GM19467 (cell line): ENCODE results near the gene ADAMTS7.
"Not testable (repeated sequence)": the region's sequence is repeated elsewhere in the genome, so short reads cannot be mapped to it uniquely, and the experiment has no call there.

ENCODE experiments used
- ATAC-seq: cut with Tn5 transposase; IDR thresholded peaks from one replicate; pipeline ENCODE4 v1.9.1; 2021; ENCODE audit warnings: mild to moderate bottlenecking, moderate library complexity; ENCODE audit not compliant: unreplicated experiment

ADAMTS7 gene

DNA sequence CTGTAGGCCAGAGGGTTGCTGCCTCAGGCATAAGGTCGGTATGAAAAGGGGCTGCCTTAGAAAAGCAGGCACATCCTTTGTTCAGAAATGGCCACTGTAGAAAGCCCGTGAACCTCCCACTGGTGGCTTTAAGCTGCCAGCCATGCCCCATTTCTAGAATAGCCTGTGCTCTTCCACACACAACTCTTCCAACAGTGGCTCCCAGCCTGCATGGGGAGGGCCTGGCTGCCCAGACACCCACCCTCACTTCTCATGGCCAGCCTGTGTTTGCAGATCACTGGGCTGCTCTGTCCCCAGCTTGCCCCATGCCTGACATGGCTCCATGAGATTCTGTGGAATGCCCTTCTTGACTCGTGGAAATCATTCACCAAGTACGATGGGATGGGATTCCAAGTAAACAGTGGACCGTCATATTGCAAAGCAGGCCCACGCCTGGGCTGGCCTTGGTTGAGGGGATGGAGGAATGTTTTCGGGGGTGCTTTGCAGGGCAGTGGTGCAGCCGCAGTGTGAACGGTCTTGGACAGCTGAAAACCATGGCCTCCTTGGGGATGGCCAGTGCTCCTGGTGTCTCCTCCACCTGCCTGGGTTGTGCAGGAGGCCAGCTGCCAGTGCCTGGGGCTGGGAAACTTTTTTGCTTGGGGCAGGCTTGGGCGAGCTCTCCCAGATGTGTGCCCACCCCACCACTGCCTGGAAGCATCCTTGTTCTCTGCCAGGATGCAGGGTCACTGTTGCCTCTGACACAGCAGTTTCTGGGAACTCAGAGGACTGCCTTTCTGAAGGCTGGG lies 57.3 kb downstream of the ADAMTS7 start:
- ATAC-seq = not testable (repeated sequence)

DNA sequence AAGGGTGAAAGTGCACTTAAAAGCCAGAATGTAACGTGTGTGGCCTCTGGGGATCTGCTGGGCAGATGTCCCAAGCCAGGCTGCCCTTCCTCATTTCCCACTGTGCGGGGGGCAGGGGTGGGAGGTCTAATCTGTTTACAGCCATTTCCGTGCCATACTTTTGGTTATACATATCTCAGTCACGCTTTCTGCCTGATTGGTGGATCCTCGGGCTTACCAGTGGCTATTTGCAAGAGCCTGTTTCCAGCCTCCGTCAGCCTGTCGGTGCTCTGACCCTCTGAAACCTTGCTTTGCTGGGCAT lies 58.0 kb downstream of the ADAMTS7 start:
- not testable (repeated sequence) for ATAC-seq

DNA sequence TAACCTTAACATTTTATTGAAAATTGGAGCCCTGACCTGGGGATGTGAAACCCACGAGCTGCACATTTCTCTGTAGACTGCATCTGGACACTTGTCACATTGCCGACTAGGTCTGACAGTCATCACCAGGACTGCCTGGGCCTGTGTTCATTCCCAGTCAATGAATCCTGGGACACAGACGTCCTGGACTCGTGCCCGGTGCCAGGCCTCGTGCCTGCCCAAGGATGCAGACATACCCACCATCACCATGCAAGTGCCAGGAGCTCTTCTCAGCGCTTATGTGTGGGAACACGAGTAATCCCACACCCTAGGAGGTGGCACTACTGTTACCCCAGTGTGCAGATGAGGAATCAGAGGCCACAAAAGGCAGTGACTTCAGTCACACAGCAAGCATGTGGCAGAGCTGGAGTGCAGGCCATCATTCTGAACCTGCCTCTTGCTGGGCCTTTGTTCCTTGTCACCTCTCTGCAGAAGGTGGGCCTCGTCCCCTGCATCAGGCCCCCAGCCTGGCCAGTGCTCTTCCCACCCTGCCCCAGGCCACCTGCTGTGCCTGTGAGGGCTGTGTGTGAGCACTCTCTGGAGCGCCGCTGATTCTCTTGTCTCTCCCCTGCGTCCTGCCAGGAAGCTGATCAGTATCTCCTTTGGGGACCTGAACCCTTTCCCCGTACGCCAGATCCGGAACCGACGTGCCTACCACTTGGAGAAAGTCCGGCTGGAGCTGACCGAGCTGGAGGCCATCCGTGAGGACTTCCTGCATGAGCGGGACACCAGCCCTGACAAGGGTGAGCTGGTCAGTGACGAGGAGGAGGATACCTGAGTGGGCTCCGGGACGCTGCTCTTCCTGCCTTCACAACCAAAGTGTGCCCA lies 58.5 kb downstream of the ADAMTS7 start:
- no peak for ATAC-seq

DNA sequence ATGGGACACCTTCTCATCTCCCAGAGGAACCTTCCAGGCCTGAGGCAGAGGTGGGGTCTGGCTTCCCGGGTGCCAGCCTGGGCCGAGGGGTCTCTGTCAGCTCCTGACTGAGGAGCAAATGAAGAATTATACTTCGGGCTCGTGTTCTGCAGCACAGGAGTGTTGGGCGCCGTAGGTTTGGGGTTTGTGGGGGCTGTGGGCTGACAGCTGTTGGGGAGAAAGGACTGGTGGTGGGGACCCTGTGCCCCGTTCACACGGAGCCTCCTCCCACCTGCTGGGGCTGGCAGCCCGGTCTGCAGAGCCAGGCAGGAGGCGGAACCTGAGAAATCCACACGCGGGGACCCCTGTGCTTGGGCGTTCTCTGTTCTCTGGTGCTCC lies 59.7 kb downstream of the ADAMTS7 start:
- no peak for ATAC-seq

DNA sequence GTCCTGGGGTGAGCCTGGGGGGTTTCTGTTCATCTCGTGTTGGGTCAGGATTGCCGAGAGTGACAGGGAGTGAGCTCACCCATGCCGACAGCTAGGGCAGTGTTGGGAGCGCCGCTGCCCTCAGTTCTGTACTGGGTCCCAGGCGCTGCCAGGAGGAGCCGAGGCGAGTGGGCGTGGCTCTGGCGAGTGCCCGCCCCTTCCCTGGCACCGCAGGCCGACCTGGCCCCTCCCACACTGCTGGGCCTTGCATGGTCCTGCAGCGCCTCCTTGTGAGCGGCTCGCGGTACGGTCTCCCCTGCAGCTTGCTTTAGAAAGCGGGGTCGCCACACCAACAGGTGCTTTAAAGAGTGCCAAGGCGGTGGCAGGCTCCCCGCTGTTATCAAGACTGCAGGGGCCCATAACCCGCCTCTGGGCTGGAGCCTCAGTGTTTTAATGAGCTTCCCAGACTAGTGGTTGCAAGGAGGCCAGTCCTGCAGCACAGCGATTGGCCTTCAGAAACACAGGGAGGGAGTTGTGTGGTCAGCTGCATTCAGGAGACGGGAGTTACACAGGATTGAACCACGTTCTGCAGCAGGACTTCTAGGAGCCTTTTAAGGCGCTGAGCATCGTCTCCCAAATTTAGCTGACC lies 60.2 kb downstream of the ADAMTS7 start:
- peak; percentile 88 for ATAC-seq

DNA sequence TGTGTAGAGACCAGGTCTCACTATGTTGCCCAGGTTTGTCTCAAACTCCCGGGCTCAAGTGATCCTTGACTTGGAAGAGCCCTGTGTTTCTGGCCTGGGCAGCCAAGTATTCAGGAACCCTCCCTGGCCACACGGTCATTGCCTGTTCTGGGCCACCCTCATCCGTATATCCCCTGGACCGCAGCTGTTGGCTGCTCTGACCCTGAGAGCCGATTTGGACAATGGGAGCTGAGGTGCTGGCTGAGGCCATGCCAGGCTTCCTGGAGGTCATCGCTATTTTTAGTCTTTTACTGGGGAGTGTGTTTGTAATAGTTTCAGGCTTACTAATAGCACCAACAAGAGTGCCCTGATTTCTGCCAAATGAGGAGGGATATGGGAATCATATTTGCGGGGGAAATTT lies 60.7 kb downstream of the ADAMTS7 start:
- no peak for ATAC-seq

DNA sequence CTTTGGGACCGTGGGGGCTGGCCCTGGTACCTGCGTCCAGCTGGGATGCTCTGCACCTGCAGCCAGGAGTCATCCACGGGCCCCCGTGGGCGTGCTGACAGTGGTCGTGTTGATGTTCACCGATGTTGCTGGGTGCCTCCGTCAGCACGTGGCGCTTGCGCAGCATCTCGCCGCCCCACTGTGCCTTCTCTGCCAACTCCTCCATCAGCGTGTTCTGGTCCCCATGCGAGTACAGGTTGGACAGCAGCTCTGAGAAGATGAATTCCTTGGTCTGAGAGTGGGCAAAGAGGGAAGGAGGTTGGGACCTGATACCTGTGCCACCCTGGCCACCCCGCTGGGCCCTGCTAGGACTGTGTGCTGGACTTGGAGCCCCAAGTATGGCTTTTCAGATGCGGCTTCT lies 61.4 kb downstream of the ADAMTS7 start:
- ATAC-seq = no peak

DNA sequence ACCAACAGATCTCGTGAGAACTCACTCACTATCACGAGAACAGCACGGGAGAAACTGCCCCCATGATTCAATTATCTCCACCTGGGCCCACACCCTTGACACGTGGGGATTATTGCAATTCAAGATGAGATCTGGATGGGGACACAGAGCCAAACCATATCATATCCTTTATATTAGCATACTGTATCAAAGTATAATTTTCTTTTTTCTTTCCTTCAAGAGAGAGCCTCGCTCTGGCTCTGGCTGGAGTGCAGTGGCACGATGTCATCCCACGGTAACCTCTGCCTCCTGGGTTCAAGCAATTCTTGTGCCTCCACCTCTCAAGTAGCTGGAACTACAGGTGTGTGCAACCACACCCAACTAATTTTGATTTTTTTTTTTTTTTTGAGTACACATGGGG lies 63.4 kb downstream of the ADAMTS7 start:
- ATAC-seq = not testable (repeated sequence)

DNA sequence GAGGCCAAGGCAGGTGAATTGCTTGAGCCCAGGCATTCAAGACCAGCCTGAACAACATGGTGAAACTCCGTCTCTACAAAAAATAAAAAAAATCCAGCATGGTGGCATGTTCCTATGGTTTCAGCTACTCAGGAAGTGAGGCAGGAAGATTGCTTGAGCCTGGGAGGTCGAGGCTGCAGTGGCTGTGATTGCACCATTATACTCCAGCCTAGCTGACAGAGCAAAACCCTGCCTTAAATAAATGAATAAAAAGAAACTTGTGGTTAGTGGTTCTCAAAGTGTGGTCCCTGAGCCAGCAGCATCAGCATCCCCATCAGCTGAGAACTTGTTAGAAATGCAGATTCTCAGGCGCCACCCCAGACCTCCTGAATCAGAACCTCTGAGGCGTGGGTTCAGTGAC lies 69.6 kb downstream of the ADAMTS7 start:
- ATAC-seq = not testable (repeated sequence)

DNA sequence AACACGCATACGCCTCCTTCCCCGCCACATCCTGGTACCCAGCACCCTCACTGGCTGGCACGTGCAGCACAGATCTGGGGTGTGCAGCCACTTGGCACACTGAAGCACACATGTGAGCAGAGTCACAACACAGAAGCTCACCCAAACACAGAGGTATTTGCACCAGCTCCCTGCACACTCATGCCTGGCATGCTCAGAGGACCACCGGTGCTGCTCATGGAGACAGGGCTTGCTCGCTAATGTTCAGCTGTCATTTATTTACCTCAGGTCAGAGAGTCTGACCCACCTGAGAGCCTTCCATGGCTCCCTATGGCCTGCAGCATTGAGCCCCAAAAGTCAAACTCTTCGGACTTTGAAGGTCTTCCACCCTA lies 70.4 kb downstream of the ADAMTS7 start:
- no peak for ATAC-seq

DNA sequence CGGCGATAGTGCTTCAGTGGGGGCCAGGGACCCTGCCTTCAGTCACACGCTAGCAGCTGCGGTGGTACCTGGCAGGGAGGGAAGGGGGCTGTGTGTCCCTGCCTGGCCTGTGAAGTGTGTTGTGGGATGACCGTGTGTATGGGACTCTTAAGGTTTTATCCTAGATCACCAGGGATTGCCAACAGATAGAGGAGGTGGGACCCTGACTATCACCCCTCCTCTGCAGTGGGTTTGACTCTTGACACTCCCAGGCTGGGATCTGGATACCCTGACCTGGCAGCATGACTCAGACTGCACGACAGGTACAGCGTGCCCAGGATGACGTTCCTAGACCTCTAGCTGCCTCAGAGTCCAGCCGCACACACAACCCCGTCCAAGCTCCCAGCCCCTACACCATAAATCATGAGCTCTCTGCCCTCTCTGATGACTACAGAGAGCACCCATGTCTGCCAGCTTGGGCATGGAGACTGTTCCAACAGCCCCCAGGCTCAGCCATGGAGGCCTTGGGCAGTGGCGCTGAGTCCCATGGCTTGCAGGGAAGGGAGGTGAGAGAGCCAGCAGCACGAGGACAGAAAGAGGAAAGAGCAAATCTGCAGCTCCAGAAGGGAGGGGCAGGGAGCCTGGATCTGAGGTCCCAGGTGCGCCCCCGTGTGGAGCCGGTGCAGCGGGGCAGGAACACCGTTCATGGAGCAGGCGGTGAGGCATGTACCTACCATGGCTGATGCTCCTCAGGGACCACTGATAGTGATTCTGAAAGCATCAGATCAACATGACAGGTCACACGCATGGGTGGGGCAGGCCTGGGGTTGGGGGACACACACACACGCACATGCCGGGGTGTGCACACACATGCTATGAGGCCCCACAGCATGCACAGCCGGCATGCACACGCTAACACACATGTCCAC lies 71.0 kb downstream of the ADAMTS7 start:
- no peak for ATAC-seq

DNA sequence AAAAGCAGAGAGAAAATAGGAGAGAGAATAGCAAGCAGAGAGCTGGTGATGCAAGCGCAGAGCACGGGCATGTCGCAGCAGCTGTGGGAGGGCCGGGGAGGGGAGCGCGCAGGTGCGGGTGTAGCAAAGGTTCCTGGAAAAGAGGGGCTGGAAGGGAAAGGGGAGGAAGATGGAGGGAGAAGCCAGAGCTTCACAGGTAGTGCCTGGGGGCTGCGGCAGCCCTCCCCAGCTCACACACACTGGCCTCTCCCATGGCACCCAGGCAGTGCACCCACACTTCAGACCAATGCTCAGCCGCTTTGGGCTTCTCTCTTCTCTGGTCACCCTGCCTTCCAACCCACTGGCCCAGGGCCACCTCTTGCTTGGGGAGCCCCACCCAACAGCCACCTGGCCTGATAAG lies 72.1 kb downstream of the ADAMTS7 start:
- no peak for ATAC-seq

DNA sequence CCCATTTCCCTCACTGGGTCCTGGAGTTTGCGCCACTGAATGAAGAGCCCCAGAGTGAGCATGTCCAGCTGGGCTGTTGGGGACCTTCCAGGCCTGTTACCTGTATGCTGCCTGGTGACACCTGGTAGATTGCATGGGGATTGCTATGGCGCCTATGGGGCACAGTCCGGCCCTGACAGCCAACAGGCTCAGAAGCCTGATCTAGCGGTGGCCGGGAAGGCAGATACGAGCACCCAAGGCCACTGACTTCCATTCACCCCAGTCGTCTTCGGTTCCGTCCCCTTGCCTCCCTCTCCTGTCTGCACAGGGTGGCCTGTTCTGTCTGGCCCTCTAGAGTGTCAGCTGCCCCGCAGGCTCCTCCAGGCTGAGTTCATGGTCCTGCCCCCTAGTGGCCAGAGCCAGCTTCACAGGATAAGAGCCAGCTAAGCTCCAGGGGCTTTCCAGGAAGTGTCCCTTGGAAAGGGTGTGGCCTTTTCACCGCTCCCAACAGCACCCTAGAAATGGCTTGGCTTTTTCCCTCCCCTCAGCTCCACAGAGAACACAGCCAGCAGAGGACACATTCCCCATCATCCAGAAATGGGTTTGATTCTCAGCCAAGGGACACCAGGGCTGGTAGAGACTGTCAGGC lies 73.2 kb downstream of the ADAMTS7 start:
- ATAC-seq = not testable (repeated sequence)

DNA sequence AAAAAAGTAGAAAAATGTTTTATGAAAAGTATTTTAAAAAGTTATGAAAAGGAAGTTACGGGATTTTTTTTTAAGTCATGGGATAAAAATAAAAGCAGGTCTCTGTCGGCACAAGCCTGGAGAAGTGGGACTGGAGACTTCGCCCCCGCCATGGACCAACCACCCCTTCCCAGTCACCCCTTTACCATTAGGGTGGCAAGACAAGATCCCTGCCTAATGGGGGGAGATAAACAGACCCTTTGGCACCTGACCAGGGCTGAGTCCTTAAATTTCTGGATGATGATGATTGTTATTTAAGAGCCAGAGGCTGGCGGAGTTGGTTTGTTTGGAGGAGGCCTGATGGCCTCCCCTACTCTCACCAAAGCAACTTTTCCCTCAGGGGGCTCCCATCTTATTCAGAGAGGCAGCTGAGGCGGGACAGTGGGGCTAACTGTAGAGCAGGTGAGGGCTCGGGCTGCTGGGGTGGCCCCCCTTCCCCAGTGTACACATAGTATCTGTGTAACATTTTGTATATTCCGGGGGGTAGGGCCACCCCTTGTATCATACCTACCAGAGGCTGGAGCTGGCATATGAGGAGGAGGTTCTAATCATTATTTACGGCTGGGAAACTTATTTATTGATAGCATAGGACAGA lies 74.0 kb downstream of the ADAMTS7 start:
- no peak for ATAC-seq

DNA sequence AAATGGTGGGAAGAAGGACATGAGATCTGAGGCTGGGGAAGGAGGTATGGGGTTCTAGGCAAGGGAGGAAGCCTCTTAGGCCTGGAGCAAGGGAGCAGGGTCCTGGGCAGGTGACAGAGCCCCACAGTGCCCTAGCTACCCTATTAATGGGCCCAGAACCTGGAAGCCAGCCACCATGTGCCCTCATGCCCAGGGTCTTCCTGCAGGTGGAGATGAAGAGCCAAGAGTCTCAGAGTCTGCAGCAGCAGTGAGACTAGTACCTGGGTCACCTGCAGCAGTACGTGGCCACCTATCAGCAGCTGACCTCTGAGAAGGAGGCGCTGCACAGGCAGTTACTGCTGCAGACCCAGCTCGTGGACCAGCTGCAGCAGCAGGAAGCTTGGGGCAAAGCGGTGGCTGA lies 75.0 kb downstream of the ADAMTS7 start:
- ATAC-seq = not testable (repeated sequence)

DNA sequence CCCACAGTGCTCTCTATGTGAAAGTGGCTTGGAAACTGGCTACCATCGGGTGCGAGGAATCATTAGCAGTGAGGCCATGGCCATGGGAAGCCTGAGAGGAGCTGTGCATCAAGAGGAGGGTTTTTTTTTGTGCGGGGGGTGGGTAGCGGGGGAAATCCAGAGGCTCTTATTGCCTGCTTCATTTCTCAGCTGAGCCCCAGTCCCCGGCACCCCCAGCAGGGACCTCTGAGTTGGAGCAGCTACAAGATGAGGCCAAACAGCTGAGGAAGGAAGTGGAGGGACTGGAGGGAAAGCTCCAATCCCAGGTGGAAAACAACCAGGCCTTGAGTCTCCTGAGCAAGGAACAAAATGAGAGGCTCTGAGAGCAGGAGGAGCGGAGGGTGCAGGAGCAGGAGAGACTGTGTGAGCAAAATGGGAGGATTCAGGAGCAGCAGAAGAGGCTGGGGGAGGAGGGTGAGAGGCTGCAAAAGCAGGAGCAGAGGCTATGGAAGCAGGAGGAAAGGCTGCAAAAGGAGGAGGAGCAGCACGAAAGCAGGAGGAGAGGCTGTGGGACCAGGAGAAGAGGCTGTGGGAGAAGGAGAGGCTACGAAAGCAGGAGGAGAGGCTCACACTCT lies 76.7 kb downstream of the ADAMTS7 start:
- ATAC-seq = no peak

DNA sequence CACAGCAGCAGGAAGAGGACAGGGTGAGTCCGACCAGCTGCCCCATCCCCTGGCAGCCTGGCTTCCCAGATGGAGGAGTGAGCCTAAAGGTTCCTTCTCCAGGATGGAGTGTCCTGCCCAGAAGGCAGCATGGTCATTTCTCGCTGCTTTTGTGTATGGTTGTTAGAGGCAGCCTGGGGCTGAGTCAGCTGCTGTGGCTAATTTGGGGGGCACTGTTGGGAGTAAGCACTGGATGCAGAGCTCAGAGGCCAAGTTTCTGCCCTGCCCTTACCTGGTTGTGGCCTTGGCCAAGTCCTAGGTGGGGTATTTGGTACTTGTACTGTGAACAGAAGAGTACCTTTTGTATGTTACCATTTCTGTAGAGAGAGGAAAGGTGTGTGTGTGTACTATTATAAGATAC lies 78.6 kb downstream of the ADAMTS7 start:
- ATAC-seq = no peak

DNA sequence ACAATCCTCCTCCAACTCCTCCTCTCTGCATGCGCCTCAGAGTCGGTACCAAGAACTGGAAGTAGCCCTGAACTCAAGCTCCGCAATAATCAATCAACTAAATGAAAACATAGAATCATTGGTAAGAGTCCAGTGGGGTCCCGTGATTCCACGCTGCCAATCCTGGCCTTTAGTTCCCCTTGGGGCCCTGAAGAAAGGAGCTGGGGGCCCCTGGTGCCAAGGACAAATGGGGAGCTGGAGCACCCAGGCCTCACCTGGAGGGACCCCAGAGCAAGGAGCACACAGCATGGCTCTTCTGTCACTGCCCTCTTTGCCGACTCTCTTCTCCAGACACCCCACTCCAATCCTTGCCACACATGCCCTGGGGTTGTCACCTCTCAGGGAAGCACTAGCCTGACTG lies 80.3 kb downstream of the ADAMTS7 start:
- ATAC-seq = no peak

DNA sequence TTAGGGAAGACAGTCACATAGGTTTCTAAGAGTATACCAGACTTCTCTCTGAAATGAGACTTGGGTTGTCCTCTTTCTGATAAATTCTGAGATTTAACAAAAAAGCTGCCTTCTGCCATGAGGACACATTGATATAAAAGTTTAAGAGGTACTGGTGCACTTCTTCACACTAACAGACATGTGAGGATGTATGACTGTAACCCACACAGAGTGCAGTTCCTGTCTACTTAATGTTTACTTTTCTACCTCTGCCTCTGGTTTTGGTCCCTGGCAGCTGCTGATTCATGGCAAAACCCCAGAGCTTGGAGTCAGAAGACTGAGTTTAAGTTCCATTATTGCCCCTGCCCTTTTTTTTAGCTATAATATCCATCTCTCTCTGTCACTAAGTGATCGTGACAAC lies 82.8 kb downstream of the ADAMTS7 start:
- ATAC-seq = not testable (repeated sequence)

DNA sequence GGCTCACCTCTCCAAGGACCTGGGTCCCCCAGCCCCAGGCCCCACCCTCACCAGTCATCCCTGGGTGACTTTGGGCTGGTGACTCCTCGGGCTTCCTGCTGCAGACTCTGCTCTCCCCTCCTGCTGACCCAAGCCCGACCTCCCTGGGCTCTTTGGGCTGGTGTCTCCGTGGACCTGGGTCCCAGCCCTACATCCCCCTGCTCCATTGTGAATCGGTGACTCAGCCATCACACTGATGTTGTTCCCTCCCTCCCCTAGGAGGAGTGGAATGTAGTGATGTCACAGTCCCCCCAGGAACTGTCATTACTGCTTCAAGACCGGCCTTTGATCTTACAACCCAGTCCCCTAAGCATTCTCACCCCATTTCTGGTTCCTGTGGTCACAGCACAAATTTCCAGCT lies 83.7 kb downstream of the ADAMTS7 start:
- no peak for ATAC-seq
